Activated CD8-positive, alpha-beta memory T cell treated with anti-CD3 and anti-CD28 coated beads for 36 hours (primary cell): ENCODE results near the gene SUCO. TPM values are rescaled to one million over a fixed set of nuclear protein-coding genes. Genes with fewer than 3 reads are reported as not detected.
"Not testable (repeated sequence)": the region's sequence is repeated elsewhere in the genome, so short reads cannot be mapped to it uniquely, and the experiment has no call there.

ENCODE experiments used
- CTCF ChIA-PET: fragments of 350-600 bp; sonication (Branson Sonifier 250); formaldehyde crosslinking; loops from one replicate; lab custom pipeline; 2021; ENCODE audit warnings: antibody characterized with exemption; lab: Charles Lee
- POLR2A ChIA-PET: fragments of 350-600 bp; sonication (Branson Sonifier 250); formaldehyde crosslinking; loops from one replicate; lab custom pipeline; 2021; ENCODE audit warnings: antibody characterized with exemption; lab: Charles Lee
- total RNA-seq, 2 experiments: library from RNA; stranded (reverse); gene quantifications; one replicate each; pipeline ENCODE4 v1.2.3, GENCODE V29; 2021

SUCO gene
- total RNA-seq, 2 experiments from 2014 or later: 18.9 to 20.6 TPM

GRCh38 chr1:172596782-172597181, 63.8 kb downstream of the SUCO start:
- POLR2A ChIA-PET, CTCF ChIA-PET: not testable (repeated sequence)

- POLR2A ChIA-PET: no interaction called here
- CTCF ChIA-PET: no interaction called here
Measured at GRCh38 chr1:172599912-172600311, 67.0 kb downstream of the SUCO start.

GRCh38 chr1:172600615-172601014, 67.7 kb downstream of the SUCO start:
- ChIA-PET CTCF (interaction anchor here (0.9 kb wide), 1 partner anchor 119 kb away, joined by 3 read pairs; no protein-coding TSS in a partner anchor), POLR2A (no interaction called here)

GRCh38 chr1:172601046-172601630, 68.2 kb downstream of the SUCO start:
- CTCF ChIA-PET: interaction anchor here (0.9 kb wide), 1 partner anchor 118 kb away, joined by 3 read pairs; no protein-coding TSS in a partner anchor
- POLR2A ChIA-PET: no interaction called here

GRCh38 chr1:172602706-172603105, 69.8 kb downstream of the SUCO start:
- POLR2A ChIA-PET: no interaction called here
- CTCF ChIA-PET: interaction anchor here (1.3 kb wide), 1 partner anchor 124 kb away, joined by 3 read pairs; no protein-coding TSS in a partner anchor

- POLR2A ChIA-PET: no interaction called here
- CTCF ChIA-PET: interaction anchor here (0.9 to 1.3 kb wide), 3 partner anchors 114 to 123 kb away, joined by 3 to 4 read pairs (median 3); no protein-coding TSS in a partner anchor
Measured at GRCh38 chr1:172603816-172604215, 70.9 kb downstream of the SUCO start.

GRCh38 chr1:172605641-172606040, 72.7 kb downstream of the SUCO start:
- POLR2A ChIA-PET: no interaction called here
- CTCF ChIA-PET: no interaction called here

- POLR2A ChIA-PET: no interaction called here
- CTCF ChIA-PET: interaction anchor here (3.7 kb wide), 1 partner anchor 120 kb away, joined by 25 read pairs; no protein-coding TSS in a partner anchor
Measured at GRCh38 chr1:172607145-172607544, 74.2 kb downstream of the SUCO start.

GRCh38 chr1:172608098-172608601, 75.2 kb downstream of the SUCO start:
- CTCF ChIA-PET: interaction anchor here (3.7 to 4.0 kb wide), 2 partner anchors 112 to 119 kb away, joined by 20 to 25 read pairs; no protein-coding TSS in a partner anchor
- POLR2A ChIA-PET: interaction anchor here (0.6 kb wide), 1 partner anchor 1197 kb away, joined by 10 read pairs; no protein-coding TSS in a partner anchor

- CTCF ChIA-PET: interaction anchor here (1.3 to 4.0 kb wide), 5 partner anchors 32 to 117 kb away, joined by 3 to 25 read pairs (median 7); no protein-coding TSS in a partner anchor
- POLR2A ChIA-PET: interaction anchor here (1.1 kb wide), 1 partner anchor 110 kb away, joined by 6 read pairs; no protein-coding TSS in a partner anchor
Measured at GRCh38 chr1:172609528-172609927, 76.6 kb downstream of the SUCO start.

GRCh38 chr1:172612478-172612877, 79.5 kb downstream of the SUCO start:
- ChIA-PET POLR2A (no interaction called here), CTCF (no interaction called here)

- CTCF ChIA-PET: no interaction called here
- POLR2A ChIA-PET: no interaction called here
Measured at GRCh38 chr1:172613294-172613693, 80.3 kb downstream of the SUCO start.

- POLR2A ChIA-PET: no interaction called here
- CTCF ChIA-PET: interaction anchor here (1.1 kb wide), 1 partner anchor 102 kb away, joined by 3 read pairs; no protein-coding TSS in a partner anchor
Measured at GRCh38 chr1:172616195-172616594, 83.2 kb downstream of the SUCO start.

GRCh38 chr1:172616636-172617035, 83.7 kb downstream of the SUCO start:
- ChIA-PET POLR2A (no interaction called here), CTCF (interaction anchor here (1.0 kb wide), 1 partner anchor 111 kb away, joined by 4 read pairs; no protein-coding TSS in a partner anchor)

GRCh38 chr1:172620603-172621002, 87.7 kb downstream of the SUCO start:
- CTCF ChIA-PET, POLR2A ChIA-PET: not testable (repeated sequence)

GRCh38 chr1:172622541-172622940, 89.6 kb downstream of the SUCO start:
- POLR2A ChIA-PET: no interaction called here
- CTCF ChIA-PET: no interaction called here

GRCh38 chr1:172623748-172624147, 90.8 kb downstream of the SUCO start:
- ChIA-PET POLR2A (no interaction called here), CTCF (no interaction called here)

- ChIA-PET POLR2A (no interaction called here), CTCF (no interaction called here)
Measured at GRCh38 chr1:172626845-172627244, 93.9 kb downstream of the SUCO start.

GRCh38 chr1:172627702-172628101, 94.8 kb downstream of the SUCO start:
- POLR2A ChIA-PET: interaction anchor here (1.1 kb wide), 1 partner anchor 31 kb away, joined by 3 read pairs; the partner anchor contains the start of gene FASLG
- CTCF ChIA-PET: no interaction called here

GRCh38 chr1:172628401-172628800, 95.5 kb downstream of the SUCO start:
- ChIA-PET CTCF (no interaction called here), POLR2A (interaction anchor here (1.1 kb wide), 1 partner anchor 30 kb away, joined by 3 read pairs; the partner anchor contains the start of gene FASLG)
